ENCODE results near the gene P2RX1.
"Not testable (repeated sequence)": the region's sequence is repeated elsewhere in the genome, so short reads cannot be mapped to it uniquely, and the experiment has no call there.

P2RX1 gene

GRCh38 chr17:3857261-3858105, 58.8 kb downstream of the P2RX1 start:
- no peak for DNase-seq (ENCODE audit: low read depth in 3 of 3)

- DNase-seq (ENCODE audit: low read depth in 3 of 3): not testable (repeated sequence)
Observed at GRCh38 chr17:3854204-3854603, 62.1 kb downstream of the P2RX1 start.

- no peak for DNase-seq (ENCODE audit: low read depth in 3 of 3)
Observed at GRCh38 chr17:3852561-3852960, 63.7 kb downstream of the P2RX1 start.

GRCh38 chr17:3851461-3852100, 64.7 kb downstream of the P2RX1 start:
- DNase-seq (ENCODE audit: low read depth in 3 of 3): no peak

- DNase-seq (ENCODE audit: low read depth in 3 of 3): no peak
Observed at GRCh38 chr17:3848229-3848835, 67.9 kb downstream of the P2RX1 start.

- DNase-seq (ENCODE audit: low read depth in 3 of 3): no peak
Observed at GRCh38 chr17:3847165-3847670, 69.0 kb downstream of the P2RX1 start.

All from stimulated activated CD4-positive, alpha-beta T cell treated with anti-CD3 and anti-CD28 coated beads, TNF-alpha, amount 100 ng/mL, for 4 hours (primary cell).